Measurements from ENCODE around the gene COPRS. TPM values are rescaled to one million over a fixed set of nuclear protein-coding genes. Genes with fewer than 3 reads are reported as not detected.
"Not testable (repeated sequence)": the region's sequence is repeated elsewhere in the genome, so short reads cannot be mapped to it uniquely, and the experiment has no call there.

Gene COPRS
- total RNA-seq, 3 donors from 2014 or later: 63.4 to 98.0 (median 70.8) TPM

GRCh38 chr17:31815212-31815730, 43.8 kb downstream of the COPRS start:
- Histone ChIP-seq H3K36me3 (no peaks in the 10 kb centered on the region), H3K9me3 (no peaks in the 10 kb centered on the region), H3K4me3 (no peak overlapping the region), H3K27me3 (no peaks in the 10 kb centered on the region), H3K27ac (no peak overlapping the region), H3K4me1 (no peaks in the 10 kb centered on the region)
- no peak for TF ChIP-seq POLR2AphosphoS5 (IDR thresholded peaks at IDR 0.05)
- intact Hi-C loops (cut with DNase I; ENCODE audit: low total_unique reads): no loop called here
- DNase-seq (ENCODE audit: low spot score in 2 of 2): no peak

- no peaks in the 10 kb centered on the region for H3K4me1 ChIP-seq
- no peak for TF ChIP-seq CTCF (IDR thresholded peaks at IDR 0.05)
- no peak for TF ChIP-seq POLR2A (IDR thresholded peaks at IDR 0.05)
- TF ChIP-seq POLR2AphosphoS5 (IDR thresholded peaks at IDR 0.05): no peak
- DNase-seq (ENCODE audit: low spot score in 2 of 2): no peak
- H3K4me3 ChIP-seq: no peak overlapping the region
- intact Hi-C loops (cut with DNase I; ENCODE audit: low total_unique reads): no loop called here
- H3K36me3 ChIP-seq: no peaks in the 10 kb centered on the region
- no peaks in the 10 kb centered on the region for H3K27me3 ChIP-seq
- H3K27ac ChIP-seq: no peak overlapping the region
- no peaks in the 10 kb centered on the region for H3K9me3 ChIP-seq
Observed at GRCh38 chr17:31811101-31811500, 47.9 kb downstream of the COPRS start.

DNA sequence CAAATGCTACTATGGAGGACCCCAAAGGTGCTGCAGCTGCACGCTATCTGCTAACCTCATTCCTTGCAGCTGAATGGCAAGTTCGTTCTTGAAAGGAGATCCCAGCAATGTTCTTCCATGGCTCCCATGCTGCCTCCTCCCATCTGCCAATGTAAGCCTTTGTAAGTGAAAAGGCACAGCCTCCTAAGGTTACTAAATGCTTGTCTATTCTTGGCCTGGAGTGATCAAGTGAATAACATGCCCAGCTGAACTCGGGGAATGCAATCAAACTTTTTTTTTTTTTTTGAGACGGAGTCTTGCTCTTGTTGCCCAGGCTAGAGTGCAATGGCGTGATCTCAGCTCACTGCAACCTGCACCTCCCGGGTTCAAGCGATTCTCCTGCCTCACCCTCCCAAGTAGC, 49.2 kb downstream of the COPRS start:
- H3K9me3 ChIP-seq; H3K27me3 ChIP-seq; DNase-seq (ENCODE audit: low spot score in 2 of 2); H3K27ac ChIP-seq; H3K4me1 ChIP-seq; H3K4me3 ChIP-seq; H3K36me3 ChIP-seq; intact Hi-C loops (cut with DNase I; ENCODE audit: low total_unique reads): not testable (repeated sequence)

- intact Hi-C loops (cut with DNase I; ENCODE audit: low total_unique reads): no loop called here
- TF ChIP-seq POLR2A (IDR thresholded peaks at IDR 0.05): no peak
- TF ChIP-seq CTCF (IDR thresholded peaks at IDR 0.05): no peak
- no peak for TF ChIP-seq POLR2AphosphoS5 (IDR thresholded peaks at IDR 0.05)
- Histone ChIP-seq H3K9me3 (no peaks in the 10 kb centered on the region), H3K27me3 (no peaks in the 10 kb centered on the region), H3K4me3 (no peak overlapping the region), H3K27ac (no peak overlapping the region), H3K4me1 (no peaks in the 10 kb centered on the region), H3K36me3 (no peaks in the 10 kb centered on the region)
- DNase-seq (ENCODE audit: low spot score in 2 of 2): no peak
Observed at GRCh38 chr17:31808521-31809050, 50.5 kb downstream of the COPRS start.

- TF ChIP-seq CTCF (IDR thresholded peaks at IDR 0.05): no peak
- TF ChIP-seq POLR2AphosphoS5 (IDR thresholded peaks at IDR 0.05): no peak
- no peak for TF ChIP-seq POLR2A (IDR thresholded peaks at IDR 0.05)
- H3K4me1 ChIP-seq: no peaks in the 10 kb centered on the region
- no peaks in the 10 kb centered on the region for H3K9me3 ChIP-seq
- no peak for DNase-seq (ENCODE audit: low spot score in 2 of 2)
- intact Hi-C loops (cut with DNase I; ENCODE audit: low total_unique reads): no loop called here
- H3K36me3 ChIP-seq: no peaks in the 10 kb centered on the region
- no peak overlapping the region for H3K27ac ChIP-seq
- H3K27me3 ChIP-seq: no peaks in the 10 kb centered on the region
- no peak overlapping the region for H3K4me3 ChIP-seq
Observed at GRCh38 chr17:31807846-31808245, 51.2 kb downstream of the COPRS start.

- H3K9me3 ChIP-seq: no peaks in the 10 kb centered on the region
- no peaks in the 10 kb centered on the region for H3K27me3 ChIP-seq
- no peaks in the 10 kb centered on the region for H3K36me3 ChIP-seq
- no peaks in the 10 kb centered on the region for H3K4me1 ChIP-seq
- no peak overlapping the region for H3K4me3 ChIP-seq
- no peak for DNase-seq (ENCODE audit: low spot score in 2 of 2)
- TF ChIP-seq POLR2AphosphoS5 (IDR thresholded peaks at IDR 0.05) (no peak), POLR2A (IDR thresholded peaks at IDR 0.05) (no peak), CTCF (IDR thresholded peaks at IDR 0.05) (no peak)
- H3K27ac ChIP-seq: no peak overlapping the region
- intact Hi-C loops (cut with DNase I; ENCODE audit: low total_unique reads): no loop called here
Observed at GRCh38 chr17:31806921-31807320, 52.1 kb downstream of the COPRS start.
